ENCODE results near the gene PLTP.

The PLTP gene

DNA sequence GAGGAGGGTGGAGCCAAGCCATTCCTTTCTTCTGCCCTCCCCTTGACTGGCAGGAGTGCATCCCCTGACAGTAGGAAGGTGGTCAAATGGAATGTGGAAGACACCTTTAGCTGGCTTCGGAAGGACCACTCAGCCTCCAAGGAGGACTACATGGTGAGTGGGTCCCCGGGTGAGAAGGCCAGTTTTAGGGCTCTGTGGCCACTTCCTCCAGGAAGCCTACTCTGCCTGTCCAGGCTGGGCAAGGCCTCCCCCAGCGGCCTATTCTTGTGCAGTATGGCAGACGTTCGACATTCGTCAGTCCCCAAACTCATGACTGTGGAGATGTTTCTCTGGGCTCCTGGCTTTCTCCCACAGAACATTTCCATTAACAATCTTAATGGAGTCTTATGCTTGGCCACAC lies 31.7 kb upstream of the PLTP start:
- no peaks in the 10 kb centered on the region for H3K27me3 ChIP-seq (ENCODE audit: insufficient read depth, low read length)
- H2AFZ ChIP-seq (ENCODE audit: low read length, unreplicated experiment), result no peak overlapping the region
- no peak overlapping the region for H3K4me3 ChIP-seq (ENCODE audit: low read depth, low read length)
- H3K27ac ChIP-seq (ENCODE audit: low read depth, low read length), result peak overlapping the region; percentile 35
- H3K79me2 ChIP-seq (ENCODE audit: control insufficient read depth, insufficient read depth, low read length, unreplicated experiment), result no peaks in the 10 kb centered on the region
- peaks cover 22% of the 10 kb centered on the region for H3K4me1 ChIP-seq (ENCODE audit: control insufficient read depth, insufficient read depth, low read length, unreplicated experiment)
- H3K36me3 ChIP-seq (ENCODE audit: insufficient read depth, low read length), result peaks cover 10% of the 10 kb centered on the region; the same call in 1 of the 2 replicates

DNA sequence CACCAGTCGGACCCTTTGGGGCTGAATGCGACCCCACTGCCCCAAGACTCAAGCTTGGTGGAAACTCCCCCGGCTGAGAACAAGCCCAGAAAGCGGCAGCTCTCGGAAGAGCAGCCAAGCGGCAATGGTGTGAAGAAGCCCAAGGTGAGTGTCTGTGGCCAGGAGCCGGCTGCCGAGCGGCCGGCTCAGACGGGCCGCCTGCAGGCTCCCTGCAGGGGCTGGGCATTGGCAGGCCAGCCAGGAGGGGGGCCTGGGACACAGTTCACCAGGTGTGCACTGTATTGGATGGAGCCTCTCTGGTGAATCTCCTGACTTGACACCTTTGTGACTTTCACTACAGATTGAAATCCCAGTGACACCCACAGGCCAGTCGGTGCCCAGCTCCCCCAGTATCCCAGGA lies 28.5 kb upstream of the PLTP start:
- Histone ChIP-seq H3K27me3 (ENCODE audit: insufficient read depth, low read length) (no peaks in the 10 kb centered on the region), H3K79me2 (ENCODE audit: control insufficient read depth, insufficient read depth, low read length, unreplicated experiment) (peaks cover 19% of the 10 kb centered on the region), H2AFZ (ENCODE audit: low read length, unreplicated experiment) (no peak overlapping the region), H3K36me3 (ENCODE audit: insufficient read depth, low read length) (peaks cover 15% of the 10 kb centered on the region; the same call in 1 of the 2 replicates), H3K4me3 (ENCODE audit: low read depth, low read length) (no peak overlapping the region), H3K27ac (ENCODE audit: low read depth, low read length) (no peak overlapping the region), H3K4me1 (ENCODE audit: control insufficient read depth, insufficient read depth, low read length, unreplicated experiment) (peaks cover 21% of the 10 kb centered on the region)

DNA sequence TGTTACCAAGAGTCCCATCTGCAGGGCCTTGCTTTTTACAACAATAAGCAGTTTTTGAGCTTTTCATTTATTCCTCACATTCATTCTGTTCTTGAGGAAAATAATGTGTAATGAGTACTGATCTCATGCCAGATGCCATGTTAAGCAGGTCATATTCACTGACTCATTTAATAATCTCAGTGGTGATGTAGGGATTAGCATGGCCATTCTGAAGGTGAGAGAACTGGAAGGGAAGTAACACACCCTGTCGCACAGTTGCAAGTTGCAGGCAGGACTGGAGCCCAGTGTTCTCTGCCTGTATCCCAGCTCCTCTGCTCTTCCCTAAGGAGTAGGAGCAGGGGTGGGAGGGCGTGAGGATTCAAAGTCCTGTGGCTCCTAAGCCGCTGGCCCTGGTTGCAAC lies 28.1 kb upstream of the PLTP start:
- H3K4me3 ChIP-seq (ENCODE audit: low read depth, low read length), result no peak overlapping the region
- no peaks in the 10 kb centered on the region for H3K27me3 ChIP-seq (ENCODE audit: insufficient read depth, low read length)
- H3K36me3 ChIP-seq (ENCODE audit: insufficient read depth, low read length), result peaks cover 15% of the 10 kb centered on the region; the same call in 1 of the 2 replicates
- H3K27ac ChIP-seq (ENCODE audit: low read depth, low read length), result no peak overlapping the region
- peaks cover 19% of the 10 kb centered on the region for H3K79me2 ChIP-seq (ENCODE audit: control insufficient read depth, insufficient read depth, low read length, unreplicated experiment)
- no peak overlapping the region for H2AFZ ChIP-seq (ENCODE audit: low read length, unreplicated experiment)
- peaks cover 21% of the 10 kb centered on the region for H3K4me1 ChIP-seq (ENCODE audit: control insufficient read depth, insufficient read depth, low read length, unreplicated experiment)

DNA sequence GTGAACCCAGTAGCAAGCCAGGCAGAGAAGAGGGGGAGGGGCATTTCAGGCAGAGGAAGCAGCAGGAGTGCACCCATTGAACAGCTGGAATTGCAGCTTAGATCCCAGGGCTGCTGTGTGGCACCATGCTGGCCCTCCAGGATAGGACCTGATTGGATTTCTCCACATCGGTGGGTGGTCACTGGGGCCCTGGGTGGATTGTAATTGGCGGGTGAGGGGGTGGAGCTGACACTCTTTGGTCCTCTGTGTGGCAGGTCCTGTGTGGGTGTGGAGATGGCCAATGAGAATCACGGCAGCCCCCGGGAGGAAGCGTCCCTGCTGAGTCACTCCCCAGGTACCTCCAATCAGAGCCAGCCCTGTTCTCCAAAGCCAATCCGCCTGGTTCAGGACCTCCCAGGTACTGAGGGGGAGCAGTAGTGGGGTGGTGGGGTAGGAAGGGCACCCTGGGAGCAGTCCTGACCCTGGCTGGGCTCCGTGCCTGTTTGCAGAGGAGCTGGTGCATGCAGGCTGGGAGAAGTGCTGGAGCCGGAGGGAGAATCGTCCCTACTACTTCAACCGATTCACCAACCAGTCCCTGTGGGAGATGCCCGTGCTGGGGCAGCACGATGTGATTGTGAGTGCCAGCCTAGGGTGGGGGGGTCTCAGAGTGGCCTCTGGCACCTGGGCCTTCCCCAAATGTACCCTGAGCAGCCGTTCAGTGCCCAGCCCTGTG lies 26.9 kb upstream of the PLTP start:
- H3K79me2 ChIP-seq (ENCODE audit: control insufficient read depth, insufficient read depth, low read length, unreplicated experiment), result peaks cover 19% of the 10 kb centered on the region
- H3K27ac ChIP-seq (ENCODE audit: low read depth, low read length), result no peak overlapping the region
- peaks cover 13% of the 10 kb centered on the region for H3K4me1 ChIP-seq (ENCODE audit: control insufficient read depth, insufficient read depth, low read length, unreplicated experiment)
- H3K4me3 ChIP-seq (ENCODE audit: low read depth, low read length), result no peak overlapping the region
- H3K27me3 ChIP-seq (ENCODE audit: insufficient read depth, low read length), result no peaks in the 10 kb centered on the region
- H3K36me3 ChIP-seq (ENCODE audit: insufficient read depth, low read length), result peaks cover 15% of the 10 kb centered on the region; the same call in 1 of the 2 replicates
- H2AFZ ChIP-seq (ENCODE audit: low read length, unreplicated experiment), result no peak overlapping the region

DNA sequence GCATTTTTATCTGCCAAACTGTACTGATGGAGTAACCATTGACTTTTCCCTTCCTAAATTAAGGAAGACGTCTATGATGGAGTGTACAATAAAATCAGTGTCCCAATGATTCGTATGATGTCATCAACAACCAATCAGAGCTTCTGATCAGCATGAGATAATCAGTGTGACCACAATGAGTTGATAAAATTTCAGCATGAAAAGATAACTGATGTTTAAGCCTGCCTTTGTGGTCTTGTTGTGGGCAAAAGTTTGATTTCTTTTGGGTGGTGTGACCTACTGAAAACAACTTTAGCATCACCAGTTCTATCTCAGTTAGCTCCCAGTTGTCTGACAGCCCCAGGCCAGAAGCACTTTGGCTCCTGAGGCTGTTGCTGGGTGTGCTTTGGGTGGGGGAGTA lies 25.8 kb upstream of the PLTP start:
- Histone ChIP-seq H3K27me3 (ENCODE audit: insufficient read depth, low read length) (no peaks in the 10 kb centered on the region), H3K79me2 (ENCODE audit: control insufficient read depth, insufficient read depth, low read length, unreplicated experiment) (peaks cover 26% of the 10 kb centered on the region), H3K4me3 (ENCODE audit: low read depth, low read length) (no peak overlapping the region), H2AFZ (ENCODE audit: low read length, unreplicated experiment) (no peak overlapping the region), H3K4me1 (ENCODE audit: control insufficient read depth, insufficient read depth, low read length, unreplicated experiment) (peaks cover 16% of the 10 kb centered on the region), H3K36me3 (ENCODE audit: insufficient read depth, low read length) (peaks cover 12% of the 10 kb centered on the region; the same call in 1 of the 2 replicates), H3K27ac (ENCODE audit: low read depth, low read length) (no peak overlapping the region; the same call in 1 of the 2 replicates)

DNA sequence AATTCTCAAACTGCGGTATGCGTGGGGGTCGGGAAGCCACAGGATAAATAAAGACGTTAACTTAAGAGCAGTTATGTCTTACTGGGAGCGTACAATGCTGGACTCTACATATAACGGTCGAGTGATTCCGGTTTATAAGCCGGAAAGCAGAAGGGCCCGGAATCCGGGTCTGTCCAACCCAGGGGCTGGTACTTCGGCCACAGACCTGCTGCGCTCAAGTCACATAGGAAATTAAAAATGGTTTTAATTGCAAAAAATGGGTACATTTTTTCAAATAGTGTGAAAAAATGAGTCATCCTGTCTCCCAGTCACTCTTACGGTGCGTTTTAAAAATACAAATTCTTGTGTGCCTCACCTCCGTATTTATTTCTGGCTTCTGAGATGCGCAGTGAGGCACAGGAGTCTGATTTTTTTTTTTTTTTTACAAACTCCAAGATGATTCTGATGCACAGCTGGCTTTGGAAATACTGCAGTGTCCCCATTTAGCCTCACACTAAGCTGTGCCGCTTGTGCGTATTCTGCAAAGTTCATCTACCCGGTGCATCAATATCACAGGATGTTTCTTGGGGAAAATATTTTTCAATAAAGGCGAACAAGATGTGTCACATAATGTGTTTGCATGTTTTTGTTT lies 23.6 kb upstream of the PLTP start:
- H3K4me3 ChIP-seq (ENCODE audit: low read depth, low read length), result peak overlapping the region; percentile 87
- H3K4me1 ChIP-seq (ENCODE audit: control insufficient read depth, insufficient read depth, low read length, unreplicated experiment), result peaks cover 16% of the 10 kb centered on the region
- peak overlapping the region; percentile 49 for H2AFZ ChIP-seq (ENCODE audit: low read length, unreplicated experiment)
- H3K27me3 ChIP-seq (ENCODE audit: insufficient read depth, low read length), result no peaks in the 10 kb centered on the region
- peaks cover 12% of the 10 kb centered on the region; the same call in 1 of the 2 replicates for H3K36me3 ChIP-seq (ENCODE audit: insufficient read depth, low read length)
- H3K27ac ChIP-seq (ENCODE audit: low read depth, low read length), result peak overlapping the region; percentile 75
- peaks cover 26% of the 10 kb centered on the region for H3K79me2 ChIP-seq (ENCODE audit: control insufficient read depth, insufficient read depth, low read length, unreplicated experiment)

DNA sequence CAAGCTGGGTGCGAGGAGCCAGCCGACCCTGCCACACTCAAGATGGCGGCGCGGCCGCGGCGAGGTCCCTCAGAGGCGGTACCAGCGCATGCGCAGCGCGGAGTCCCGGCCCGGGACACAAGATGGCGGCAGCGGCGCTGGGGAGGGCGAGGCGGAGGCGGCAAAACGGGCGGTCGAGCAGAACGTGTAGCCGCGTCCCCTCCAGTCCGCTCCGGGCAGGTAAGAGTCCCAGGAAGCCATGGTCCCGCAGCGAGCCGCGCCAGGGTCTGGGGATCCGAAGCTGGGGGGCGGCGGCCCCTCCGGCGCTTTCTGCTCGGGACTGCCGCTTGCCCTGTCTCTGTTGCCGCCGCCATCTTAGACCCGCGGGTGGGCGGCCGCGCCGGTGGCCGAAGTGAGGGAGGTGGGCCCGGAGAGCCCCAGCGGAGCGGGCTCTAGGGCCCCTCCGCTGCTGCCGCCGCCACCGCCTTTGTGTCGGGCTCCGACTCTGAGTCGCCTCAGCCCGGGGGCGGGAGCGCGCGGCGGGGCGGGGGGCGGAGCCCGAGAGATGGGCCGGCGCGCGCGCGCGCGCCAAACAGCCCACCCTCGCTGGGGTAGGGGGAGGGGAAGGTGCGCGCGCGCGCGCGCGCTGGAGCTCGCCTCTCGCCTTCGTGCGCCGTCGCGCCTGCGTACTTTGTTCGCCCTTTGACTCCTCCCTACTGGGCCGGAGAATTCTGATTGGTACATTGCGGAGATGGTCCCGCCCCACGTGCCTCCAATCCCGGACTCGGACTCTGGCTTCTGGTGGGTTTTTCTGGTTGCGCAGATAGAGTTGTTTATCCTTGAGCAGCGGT lies 22.8 kb upstream of the PLTP start, which contains the start of gene PCIF1:
Gene PCIF1 (plus strand): TSS at position 98 of the 830 bp plus-strand sequence. CDS start 4,317 bp downstream, outside the sequence.
- Histone ChIP-seq H2AFZ (ENCODE audit: low read length, unreplicated experiment) (peak within 1 kb of the TSS; percentile 49), H3K4me3 (ENCODE audit: low read depth, low read length) (peak within 1 kb of the TSS; percentile 87), H3K4me1 (ENCODE audit: control insufficient read depth, insufficient read depth, low read length, unreplicated experiment) (peaks cover 16% of the 10 kb centered on the region), H3K36me3 (ENCODE audit: insufficient read depth, low read length) (peaks cover 12% of the 10 kb centered on the region; the same call in 1 of the 2 replicates), H3K79me2 (ENCODE audit: control insufficient read depth, insufficient read depth, low read length, unreplicated experiment) (peaks cover 26% of the 10 kb centered on the region), H3K27me3 (ENCODE audit: insufficient read depth, low read length) (no peaks in the 10 kb centered on the region), H3K27ac (ENCODE audit: low read depth, low read length) (peak within 1 kb of the TSS; percentile 97)

DNA sequence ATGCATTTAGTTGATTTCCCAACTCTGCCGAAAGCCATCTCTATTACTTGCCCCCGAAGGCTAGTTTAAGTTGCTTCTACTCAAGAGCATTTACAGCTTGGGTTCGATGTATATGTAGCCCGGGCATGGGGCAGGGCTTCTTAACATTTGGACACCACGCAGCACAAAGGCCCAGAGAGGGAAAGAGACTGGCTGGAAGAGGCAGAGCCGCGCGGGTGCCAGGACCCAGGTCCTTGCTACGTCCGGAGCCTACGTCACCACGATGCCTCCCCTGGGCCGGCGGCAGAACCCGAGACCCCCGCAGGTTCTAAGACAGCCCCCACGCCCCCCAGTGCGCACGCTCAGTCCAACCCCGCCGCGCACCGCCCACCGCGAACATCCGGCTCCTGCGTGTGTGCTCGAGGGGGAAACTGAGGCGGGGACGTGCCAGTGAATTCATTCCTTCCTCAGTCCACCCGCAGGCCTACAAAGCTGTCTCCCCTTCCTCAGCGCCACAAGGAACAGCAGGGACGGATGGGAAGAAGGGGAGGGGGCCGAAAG lies 22.2 kb upstream of the PLTP start:
- H3K4me1 ChIP-seq (ENCODE audit: control insufficient read depth, insufficient read depth, low read length, unreplicated experiment), result peaks cover 16% of the 10 kb centered on the region
- no peak overlapping the region for H2AFZ ChIP-seq (ENCODE audit: low read length, unreplicated experiment)
- H3K27me3 ChIP-seq (ENCODE audit: insufficient read depth, low read length), result no peaks in the 10 kb centered on the region
- peak overlapping the region; percentile 97 for H3K27ac ChIP-seq (ENCODE audit: low read depth, low read length)
- peaks cover 9% of the 10 kb centered on the region; the same call in 1 of the 2 replicates for H3K36me3 ChIP-seq (ENCODE audit: insufficient read depth, low read length)
- peaks cover 26% of the 10 kb centered on the region for H3K79me2 ChIP-seq (ENCODE audit: control insufficient read depth, insufficient read depth, low read length, unreplicated experiment)
- peak overlapping the region; percentile 87 for H3K4me3 ChIP-seq (ENCODE audit: low read depth, low read length)

DNA sequence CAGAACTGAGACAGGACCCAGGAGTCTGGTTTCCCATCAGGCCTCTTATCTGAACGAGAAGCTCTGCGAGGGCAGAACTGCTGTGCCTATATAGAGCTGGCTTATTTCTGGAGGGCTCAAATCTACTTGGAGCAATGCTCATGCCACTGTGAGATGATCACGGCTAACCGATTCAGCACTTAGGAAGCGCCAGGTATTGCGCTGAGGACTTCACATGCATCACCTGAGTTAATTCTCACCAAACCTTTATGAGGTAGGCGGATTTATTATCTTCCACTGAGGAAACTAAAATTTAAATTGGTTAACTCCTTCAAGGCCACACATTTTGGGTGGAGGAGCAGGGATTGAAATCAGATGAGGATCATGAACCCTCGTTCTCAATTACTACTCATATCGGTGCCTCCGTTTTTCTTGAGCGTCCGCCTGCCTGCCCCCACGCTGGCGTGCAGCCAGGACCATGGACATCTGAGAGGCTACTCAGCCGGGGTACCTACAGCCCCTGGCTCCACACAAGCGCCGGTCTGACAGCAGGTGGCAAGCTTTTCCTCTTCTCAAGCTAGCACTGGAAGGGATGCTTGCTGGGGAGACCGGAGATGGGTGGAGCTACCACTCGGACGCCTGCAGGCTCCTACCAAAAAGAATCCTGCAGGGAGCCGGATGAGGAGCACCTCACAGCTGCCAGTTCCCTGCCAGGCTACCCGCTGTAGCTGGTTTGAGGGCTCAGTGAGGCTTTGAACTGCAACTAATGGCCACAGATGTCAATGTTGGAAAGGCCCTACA lies 21.5 kb upstream of the PLTP start:
- Histone ChIP-seq H3K27me3 (ENCODE audit: insufficient read depth, low read length) (no peaks in the 10 kb centered on the region), H3K4me1 (ENCODE audit: control insufficient read depth, insufficient read depth, low read length, unreplicated experiment) (peaks cover 16% of the 10 kb centered on the region), H3K4me3 (ENCODE audit: low read depth, low read length) (peak overlapping the region; percentile 87), H3K27ac (ENCODE audit: low read depth, low read length) (peak overlapping the region; percentile 97; the same call in 1 of the 2 replicates), H3K79me2 (ENCODE audit: control insufficient read depth, insufficient read depth, low read length, unreplicated experiment) (peaks cover 26% of the 10 kb centered on the region), H3K36me3 (ENCODE audit: insufficient read depth, low read length) (peaks cover 5% of the 10 kb centered on the region; the same call in 1 of the 2 replicates), H2AFZ (ENCODE audit: low read length, unreplicated experiment) (no peak overlapping the region)

Measured in ACC112 (cell line).